PC-9 (cell line): Measurements from ENCODE around the gene ZFAND6. TPM values are rescaled to one million over a fixed set of nuclear protein-coding genes. Genes with fewer than 3 reads are reported as not detected.
"Not testable (repeated sequence)": the region's sequence is repeated elsewhere in the genome, so short reads cannot be mapped to it uniquely, and the experiment has no call there.

Experiments used
- BruUV-seq: library from RNA; stranded (reverse); fragments of 400-500 nt; replicated peaks from 2 replicates; lab custom pipeline; 2021; lab: Mats Ljungman, UMichigan
- CTCF ChIA-PET: fragments of 300-600 bp; sonication (Branson Sonifier 250); formaldehyde crosslinking; loops from one replicate; lab custom pipeline; 2022; ENCODE audit warnings: antibody characterized with exemption; lab: Charles Lee
- POLR2A ChIA-PET: fragments of 300-600 bp; sonication (Branson Sonifier 250); formaldehyde crosslinking; loops from one replicate; lab custom pipeline; 2022; ENCODE audit warnings: antibody characterized with exemption; ENCODE audit not compliant: unreplicated experiment; lab: Charles Lee
- DNase-seq, 2 experiments: peaks; one replicate each; pipeline versions ENCODE4 v3.0.0 to v3.0.0-alpha.2; 2015 to 2022; ENCODE audit warnings: mixed read lengths in 1 of 2
- H2AFZ ChIP-seq: fragments of 200-600 bp; sonication (generic); 2 replicates; pipeline ENCODE4 v1.8.1; 2017; ENCODE audit warnings: antibody characterized with exemption
- H3F3A ChIP-seq: fragments of 200-600 bp; sonication (generic); 2 replicates; pipeline ENCODE4 v1.8.1; 2017; ENCODE audit warnings: antibody characterized with exemption, mild to moderate bottlenecking, low read depth; ENCODE audit not compliant: insufficient read depth
- H3K27ac ChIP-seq: fragments of 200-600 bp; sonication (generic); 2 replicates; pipeline ENCODE4 v1.6.1; 2016; ENCODE audit warnings: mixed run types
- H3K27me3 ChIP-seq: fragments of 200-600 bp; sonication (generic); 2 replicates; pipeline ENCODE4 v1.6.1; 2016; ENCODE audit warnings: low read depth, mixed run types; ENCODE audit not compliant: insufficient read depth
- H3K36me3 ChIP-seq: fragments of 200-600 bp; sonication (generic); 2 replicates; pipeline ENCODE4 v1.6.1; 2016; ENCODE audit warnings: low read depth, mixed run types
- H3K4me1 ChIP-seq: fragments of 200-600 bp; sonication (generic); replicated peaks from 2 replicates; pipeline ENCODE4 v1.6.1; 2016; ENCODE audit warnings: mixed run types; ENCODE audit not compliant: insufficient read depth
- H3K4me2 ChIP-seq: fragments of 200-600 bp; sonication (generic); 2 replicates; pipeline ENCODE4 v1.6.1; 2017; ENCODE audit warnings: mixed run types
- H3K4me3 ChIP-seq: fragments of 200-600 bp; sonication (generic); 2 replicates; pipeline ENCODE4 v1.6.1; 2016; ENCODE audit warnings: mixed run types
- H3K79me2 ChIP-seq: fragments of 200-600 bp; sonication (generic); 2 replicates; pipeline ENCODE4 v1.6.1; 2017; ENCODE audit warnings: low read depth, mixed run types
- H3K9me2 ChIP-seq: fragments of 200-600 bp; sonication (generic); 2 replicates; pipeline ENCODE4 v1.8.1; 2017; ENCODE audit warnings: mild to moderate bottlenecking; ENCODE audit not compliant: insufficient read depth
- H3K9me3 ChIP-seq: fragments of 200-600 bp; sonication (generic); 2 replicates; pipeline ENCODE4 v1.8.1; 2016; ENCODE audit warnings: low read depth; ENCODE audit not compliant: insufficient read depth
- H4K20me1 ChIP-seq: fragments of 200-600 bp; sonication (generic); 2 replicates; pipeline ENCODE4 v1.8.1; 2017; ENCODE audit not compliant: insufficient read depth
- EZH2 ChIP-seq: fragments of 200-600 bp; sonication (generic); IDR thresholded peaks from 2 replicates; pipeline ENCODE4 v1.8.0; 2017; ENCODE audit warnings: antibody characterized with exemption, low read depth
- intact Hi-C: fragments of 100-400 bp; cut with micrococcal nuclease; formaldehyde crosslinking; loops from one replicate; pipeline ENCODE4 v1.10.0; 2022; ENCODE audit not compliant: unreplicated experiment
- total RNA-seq: library from RNA; stranded (reverse); gene quantifications from 2 replicates; pipeline ENCODE4 v1.2.3, GENCODE V29; 2021
- TF ChIP-seq, protein P1 (sequence below): fragments of 200-600 bp; sonication (generic); conservative IDR thresholded peaks from 2 replicates; pipeline ENCODE4 v1.6.1; 2017; ENCODE audit warnings: mixed run types, antibody characterized with exemption, mild to moderate bottlenecking, moderate library complexity

The ZFAND6 gene
- total RNA-seq, 1 experiment from 2014 or later: 68.3 TPM

DNA sequence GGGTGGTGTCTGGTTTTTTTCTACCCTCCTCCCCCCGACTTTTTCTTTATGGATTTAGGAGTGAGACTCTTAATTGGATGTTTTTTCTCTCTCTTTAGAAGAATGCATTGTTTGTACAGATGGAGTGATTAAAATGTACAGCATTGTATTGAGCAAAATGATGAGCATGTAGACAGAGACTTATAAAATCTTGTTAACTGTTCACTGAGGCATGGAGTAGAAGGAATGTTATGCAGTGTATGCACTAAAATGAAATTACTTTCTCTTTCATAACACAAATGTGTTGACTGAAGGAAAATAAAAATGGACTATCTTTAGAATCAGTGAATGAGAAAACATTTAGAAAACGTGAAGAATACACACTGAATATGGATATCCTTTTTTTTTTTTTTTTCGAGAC lies 39.8 kb downstream of the ZFAND6 start:
- TF ChIP-seq, protein P1, sequence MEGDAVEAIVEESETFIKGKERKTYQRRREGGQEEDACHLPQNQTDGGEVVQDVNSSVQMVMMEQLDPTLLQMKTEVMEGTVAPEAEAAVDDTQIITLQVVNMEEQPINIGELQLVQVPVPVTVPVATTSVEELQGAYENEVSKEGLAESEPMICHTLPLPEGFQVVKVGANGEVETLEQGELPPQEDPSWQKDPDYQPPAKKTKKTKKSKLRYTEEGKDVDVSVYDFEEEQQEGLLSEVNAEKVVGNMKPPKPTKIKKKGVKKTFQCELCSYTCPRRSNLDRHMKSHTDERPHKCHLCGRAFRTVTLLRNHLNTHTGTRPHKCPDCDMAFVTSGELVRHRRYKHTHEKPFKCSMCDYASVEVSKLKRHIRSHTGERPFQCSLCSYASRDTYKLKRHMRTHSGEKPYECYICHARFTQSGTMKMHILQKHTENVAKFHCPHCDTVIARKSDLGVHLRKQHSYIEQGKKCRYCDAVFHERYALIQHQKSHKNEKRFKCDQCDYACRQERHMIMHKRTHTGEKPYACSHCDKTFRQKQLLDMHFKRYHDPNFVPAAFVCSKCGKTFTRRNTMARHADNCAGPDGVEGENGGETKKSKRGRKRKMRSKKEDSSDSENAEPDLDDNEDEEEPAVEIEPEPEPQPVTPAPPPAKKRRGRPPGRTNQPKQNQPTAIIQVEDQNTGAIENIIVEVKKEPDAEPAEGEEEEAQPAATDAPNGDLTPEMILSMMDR: no peak
- no peak for TF ChIP-seq EZH2
- no peak overlapping the region for H3K27ac ChIP-seq
- no TSS peak for BruUV-seq
- peaks cover 32% of the 10 kb centered on the region for H4K20me1 ChIP-seq
- H3K4me2 ChIP-seq: no peak overlapping the region
- CTCF ChIA-PET: no interaction called here
- H3K79me2 ChIP-seq: peaks cover 84% of the 10 kb centered on the region
- peaks cover 7% of the 10 kb centered on the region for H3F3A ChIP-seq
- no peak overlapping the region for H3K4me3 ChIP-seq
- H3K9me2 ChIP-seq: no peaks in the 10 kb centered on the region; the same call in 1 of the 2 replicates
- H3K27me3 ChIP-seq: no peaks in the 10 kb centered on the region
- no peak overlapping the region for H2AFZ ChIP-seq
- H3K9me3 ChIP-seq: no peaks in the 10 kb centered on the region
- no peaks in the 10 kb centered on the region for H3K36me3 ChIP-seq
- POLR2A ChIA-PET: no interaction called here
- no peak for DNase-seq
- H3K4me1 ChIP-seq: peaks cover 4% of the 10 kb centered on the region
- intact Hi-C loops: no loop called here

GRCh38 chr15:80099662-80100061 lies 40.2 kb downstream of the ZFAND6 start:
- H2AFZ ChIP-seq, H3K4me1 ChIP-seq, CTCF ChIA-PET, DNase-seq, H3K4me2 ChIP-seq, H3K9me3 ChIP-seq, POLR2A ChIA-PET, H3K9me2 ChIP-seq, H3K27me3 ChIP-seq, H3K36me3 ChIP-seq, H3K4me3 ChIP-seq, H3K27ac ChIP-seq, BruUV-seq, intact Hi-C loops: not testable (repeated sequence)
- Histone ChIP-seq H4K20me1 (peaks cover 27% of the 10 kb centered on the region), H3K79me2 (peaks cover 84% of the 10 kb centered on the region), H3F3A (peaks cover 11% of the 10 kb centered on the region)

- Histone ChIP-seq H4K20me1 (peaks cover 26% of the 10 kb centered on the region), H3K36me3 (no peaks in the 10 kb centered on the region), H3K9me2 (no peaks in the 10 kb centered on the region; the same call in 1 of the 2 replicates), H3K79me2 (peaks cover 84% of the 10 kb centered on the region), H3K9me3 (no peaks in the 10 kb centered on the region), H2AFZ (no peak overlapping the region), H3F3A (peaks cover 17% of the 10 kb centered on the region), H3K4me2 (no peak overlapping the region), H3K27me3 (no peaks in the 10 kb centered on the region), H3K4me1 (peaks cover 14% of the 10 kb centered on the region), H3K27ac (no peak overlapping the region), H3K4me3 (no peak overlapping the region)
- ChIA-PET CTCF (no interaction called here), POLR2A (no interaction called here)
- no peak for TF ChIP-seq EZH2
- TF ChIP-seq, protein P1: no peak
- intact Hi-C loops: no loop called here
- no TSS peak for BruUV-seq
- DNase-seq: no peak
These were observed 40.8 kb downstream of the ZFAND6 start for GRCh38 chr15:80100247-80100646.

DNA sequence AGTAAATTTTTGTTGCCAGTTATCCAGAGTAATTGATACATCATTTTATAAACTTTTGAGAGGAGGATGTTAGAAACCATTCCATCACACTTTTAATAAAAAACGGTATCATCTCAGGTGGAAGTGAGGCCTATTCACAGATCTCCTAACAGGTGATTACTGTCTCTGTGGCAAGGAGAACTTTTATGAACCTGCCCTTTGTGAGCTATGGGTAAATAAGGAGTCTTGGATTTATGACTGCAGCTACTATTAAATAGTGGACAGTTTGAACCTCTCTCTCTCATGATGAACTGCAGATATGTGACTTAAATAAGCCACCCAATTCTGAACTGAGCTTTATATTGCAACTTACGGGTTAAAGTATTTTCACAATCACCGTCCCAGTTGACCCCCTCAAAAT lies 45.7 kb downstream of the ZFAND6 start:
- Histone ChIP-seq H3K9me2 (no peaks in the 10 kb centered on the region), H3K9me3 (no peaks in the 10 kb centered on the region), H2AFZ (no peak overlapping the region), H3K36me3 (no peaks in the 10 kb centered on the region), H3K4me3 (peak overlapping the region; percentile 33), H4K20me1 (peaks cover 23% of the 10 kb centered on the region), H3K27me3 (no peaks in the 10 kb centered on the region), H3K27ac (peak overlapping the region; percentile 83), H3F3A (peaks cover 35% of the 10 kb centered on the region), H3K4me1 (peaks cover 34% of the 10 kb centered on the region), H3K4me2 (peak overlapping the region; percentile 54), H3K79me2 (peaks cover 83% of the 10 kb centered on the region)
- no peak for DNase-seq
- ChIA-PET POLR2A (interaction anchor here (0.7 kb wide), 1 partner anchor 1156 kb away, joined by 4 read pairs; no protein-coding TSS in a partner anchor), CTCF (interaction anchor here (0.6 kb wide), 1 partner anchor 885 kb away, joined by 3 read pairs; no protein-coding TSS in a partner anchor)
- intact Hi-C loops: no loop called here
- TF ChIP-seq, protein P1: no peak
- BruUV-seq: no TSS peak
